Stimulated activated CD4-positive, alpha-beta T cell treated with anti-CD3 and anti-CD28 coated beads, TNF-alpha, amount 100 ng/mL, for 48 hours (primary cell): Measurements from ENCODE around the gene RNF10.
"Not testable (repeated sequence)": the region's sequence is repeated elsewhere in the genome, so short reads cannot be mapped to it uniquely, and the experiment has no call there.

ENCODE experiments used
- DNase-seq, 3 donors: peaks; one replicate each; pipeline ENCODE4 v3.0.0-alpha.2; 2020; ENCODE audit warnings: low read depth in 3 of 3

The RNF10 gene

DNA sequence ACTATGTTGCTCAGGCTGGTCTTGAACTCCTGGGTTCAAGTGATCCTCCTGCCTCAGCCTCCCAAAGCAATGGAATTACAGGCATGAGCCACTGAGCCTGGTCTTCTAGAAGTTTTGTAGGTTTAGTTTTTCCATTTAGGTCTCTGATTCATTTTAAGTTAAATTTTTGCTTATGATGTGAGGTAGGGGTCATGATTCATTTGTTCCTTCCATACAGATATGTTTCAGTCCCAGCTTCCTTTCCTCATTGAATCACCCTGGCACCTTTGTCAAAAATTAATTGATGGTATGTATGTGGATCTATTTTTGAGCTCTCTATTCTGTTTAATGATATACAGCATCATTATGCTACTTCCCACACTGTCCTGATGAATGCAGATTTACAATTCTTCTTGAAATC is 80.7 kb downstream of the RNF10 start:
- no peak for DNase-seq

DNA sequence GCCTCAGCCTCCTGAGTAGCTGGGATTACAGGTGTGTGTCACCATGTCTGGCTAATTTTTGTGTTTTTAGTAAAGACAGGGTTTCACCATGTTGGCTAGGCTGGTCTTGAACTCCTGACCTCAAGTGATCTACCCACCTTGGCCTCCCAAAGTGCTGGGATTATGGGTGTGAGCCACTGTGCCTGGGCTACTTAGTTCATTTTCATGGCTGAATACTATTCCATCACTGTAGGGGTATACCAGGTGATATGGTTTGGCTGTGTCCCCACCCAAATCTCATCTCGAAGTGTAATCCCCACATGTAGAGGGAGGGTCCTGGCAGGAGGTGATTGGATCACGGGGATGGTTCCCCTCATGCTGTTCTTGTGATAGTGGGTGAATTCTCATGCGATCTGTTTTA is 83.0 kb downstream of the RNF10 start:
- not testable (repeated sequence) for DNase-seq

DNA sequence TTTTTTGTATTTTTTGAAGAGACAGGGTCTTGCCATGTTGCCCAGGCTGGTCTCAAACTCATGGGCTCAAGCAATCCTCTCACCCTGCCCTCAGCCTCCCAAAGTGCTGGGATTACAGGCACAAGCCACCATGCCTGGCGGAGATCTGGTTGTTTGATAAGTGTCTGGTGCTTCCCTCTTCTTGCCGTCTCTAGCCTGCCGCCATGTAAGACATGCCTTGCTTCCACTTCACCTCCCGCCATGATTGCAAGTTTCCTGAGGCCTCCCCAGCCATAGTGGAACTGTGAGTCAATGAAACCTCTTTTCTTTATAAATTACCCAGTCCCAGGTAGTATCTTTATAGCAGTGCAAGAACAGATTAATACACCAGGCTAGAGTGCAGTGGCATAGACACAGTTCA is 83.6 kb downstream of the RNF10 start:
- not testable (repeated sequence) for DNase-seq

DNA sequence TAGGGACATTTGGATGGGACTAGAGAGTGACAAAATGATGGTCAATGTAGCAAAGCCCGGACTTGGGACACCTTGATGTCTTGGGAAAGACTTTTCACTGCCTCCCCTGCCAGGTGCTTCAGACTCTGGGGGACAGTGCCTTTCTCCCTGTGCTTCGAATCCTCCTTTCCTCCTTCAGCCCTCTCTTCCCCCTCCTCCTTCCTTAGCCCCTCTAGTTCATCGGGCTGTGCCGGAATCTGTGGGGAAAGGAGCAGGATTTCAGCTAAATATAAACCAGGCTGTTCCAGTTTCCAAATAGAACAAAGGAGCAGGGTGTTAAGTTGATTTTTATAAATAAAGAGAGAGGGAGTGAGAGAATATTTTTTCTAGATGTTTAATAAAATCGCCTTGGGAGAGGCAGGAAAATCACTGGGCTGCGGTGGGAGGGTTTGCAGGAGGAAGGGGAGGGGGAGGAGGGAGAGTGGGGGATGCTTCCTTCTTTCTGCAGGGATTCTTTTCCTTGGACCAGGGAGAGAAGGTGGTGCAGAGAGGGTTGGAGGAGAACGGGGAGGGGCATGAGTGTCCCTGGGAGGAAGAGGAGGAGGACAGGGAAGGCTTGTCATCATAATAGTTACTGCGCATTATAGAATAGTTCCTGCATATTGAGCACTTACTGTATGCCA is 84.9 kb downstream of the RNF10 start:
- DNase-seq, result no peak

DNA sequence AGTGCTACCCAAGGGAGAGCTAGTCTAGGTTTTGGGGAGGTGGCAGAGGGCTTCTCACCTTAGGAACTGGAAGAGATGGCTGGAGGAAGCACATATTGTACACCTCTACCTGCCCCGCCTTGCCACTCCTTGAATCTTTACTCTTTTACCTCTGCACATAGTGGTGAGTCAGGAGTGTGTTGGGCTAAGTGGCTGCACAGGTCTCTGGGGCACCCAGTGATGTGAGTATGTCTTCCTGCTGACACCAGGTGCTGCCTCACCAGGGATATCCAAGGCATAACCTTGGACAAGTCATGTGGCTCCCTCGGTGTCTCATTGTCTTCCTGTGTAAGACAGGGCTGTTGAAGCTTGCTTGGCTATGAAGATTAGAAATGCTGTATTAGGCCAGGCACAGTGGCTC is 86.5 kb downstream of the RNF10 start:
- DNase-seq, result no peak

DNA sequence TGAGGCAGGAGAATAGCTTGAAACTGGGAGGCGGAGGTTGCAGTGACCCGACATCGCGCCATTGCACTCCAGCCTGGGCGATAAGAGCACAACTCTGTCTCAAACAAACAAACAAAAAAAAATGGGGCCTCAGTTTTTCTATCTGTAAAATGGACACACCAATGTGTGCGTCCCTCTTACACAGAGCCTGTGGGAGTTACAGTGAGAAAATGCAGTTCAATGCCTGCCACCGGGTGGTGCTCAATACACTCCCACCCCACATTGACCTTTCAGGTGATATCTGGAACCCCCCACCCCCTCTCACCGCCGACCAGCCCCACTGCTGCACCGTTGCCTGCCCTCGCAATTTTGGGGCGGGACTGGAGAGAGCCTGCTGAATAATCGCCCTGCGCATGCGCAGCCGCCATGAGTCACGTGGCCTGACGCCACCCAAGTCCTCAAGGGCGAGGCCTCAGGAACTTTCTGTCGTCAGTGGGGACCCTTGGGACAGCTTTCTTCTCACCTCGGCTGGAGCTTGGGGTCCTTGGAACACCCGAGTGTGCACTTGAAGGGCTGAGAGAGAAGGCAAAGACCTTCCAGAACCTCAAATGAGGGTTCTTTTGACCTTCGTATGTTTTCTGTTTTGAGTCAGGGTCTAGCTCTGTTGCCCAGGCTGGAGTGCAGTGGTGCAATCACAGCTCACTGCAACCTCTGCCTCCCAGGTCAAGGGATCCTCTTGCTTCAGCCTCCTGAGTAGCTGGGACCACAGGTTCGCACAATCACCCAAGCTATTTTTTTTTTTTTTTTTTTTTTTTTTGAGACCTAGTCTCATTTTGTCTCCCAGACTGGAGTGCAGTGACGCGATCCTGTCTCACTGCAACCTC is 91.6 kb downstream of the RNF10 start:
- DNase-seq, result no peak
